ENCODE results near the gene NGDN.

Gene NGDN

DNA sequence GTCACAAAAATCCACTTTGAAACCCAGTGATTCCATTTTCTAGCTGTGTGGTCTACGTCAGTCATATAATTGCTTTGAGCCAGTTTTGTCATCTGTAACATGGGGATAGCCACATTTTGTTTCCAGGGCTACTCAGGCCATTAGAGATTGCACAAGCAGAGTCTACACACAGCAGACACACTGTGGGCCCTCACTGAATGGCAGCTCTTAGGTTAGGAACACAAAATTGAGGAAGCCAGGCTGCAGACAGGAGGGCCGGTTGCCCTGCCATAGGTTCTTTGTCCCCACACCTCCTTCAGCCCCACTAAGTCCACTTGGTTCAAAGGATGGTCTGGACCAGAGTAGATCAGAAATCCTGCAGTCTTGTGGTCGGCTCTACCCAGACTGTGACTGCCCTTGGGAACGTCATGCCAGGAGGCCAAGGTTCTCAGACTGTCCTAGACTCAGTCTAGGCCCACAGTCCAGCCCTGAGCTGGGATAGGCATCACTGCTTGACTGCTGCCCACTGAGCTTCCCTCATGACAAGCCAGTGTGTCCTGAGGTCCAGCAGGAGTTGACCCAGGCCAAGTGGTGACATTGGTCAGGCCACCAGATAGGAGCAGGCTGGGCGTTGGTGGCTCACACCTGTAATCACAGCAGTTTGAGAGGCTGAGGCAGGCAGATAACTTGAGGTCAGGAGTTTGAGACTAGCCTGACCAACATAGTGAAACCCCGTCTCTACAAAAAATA lies 30.2 kb upstream of the NGDN start:
- DNase-seq (ENCODE audit: low spot score) (no peak), ATAC-seq (ENCODE audit: low read depth) (no peak)
- no peaks in the 10 kb centered on the region for H3K27me3 ChIP-seq (ENCODE audit: insufficient read depth, poor library complexity, severe bottlenecking)
- no peaks in the 10 kb centered on the region for H3K9me3 ChIP-seq (ENCODE audit: severe bottlenecking)
- TF ChIP-seq, protein P1, sequence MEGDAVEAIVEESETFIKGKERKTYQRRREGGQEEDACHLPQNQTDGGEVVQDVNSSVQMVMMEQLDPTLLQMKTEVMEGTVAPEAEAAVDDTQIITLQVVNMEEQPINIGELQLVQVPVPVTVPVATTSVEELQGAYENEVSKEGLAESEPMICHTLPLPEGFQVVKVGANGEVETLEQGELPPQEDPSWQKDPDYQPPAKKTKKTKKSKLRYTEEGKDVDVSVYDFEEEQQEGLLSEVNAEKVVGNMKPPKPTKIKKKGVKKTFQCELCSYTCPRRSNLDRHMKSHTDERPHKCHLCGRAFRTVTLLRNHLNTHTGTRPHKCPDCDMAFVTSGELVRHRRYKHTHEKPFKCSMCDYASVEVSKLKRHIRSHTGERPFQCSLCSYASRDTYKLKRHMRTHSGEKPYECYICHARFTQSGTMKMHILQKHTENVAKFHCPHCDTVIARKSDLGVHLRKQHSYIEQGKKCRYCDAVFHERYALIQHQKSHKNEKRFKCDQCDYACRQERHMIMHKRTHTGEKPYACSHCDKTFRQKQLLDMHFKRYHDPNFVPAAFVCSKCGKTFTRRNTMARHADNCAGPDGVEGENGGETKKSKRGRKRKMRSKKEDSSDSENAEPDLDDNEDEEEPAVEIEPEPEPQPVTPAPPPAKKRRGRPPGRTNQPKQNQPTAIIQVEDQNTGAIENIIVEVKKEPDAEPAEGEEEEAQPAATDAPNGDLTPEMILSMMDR (IDR thresholded peaks at IDR 0.05; ENCODE audit: poor library complexity, severe bottlenecking), result no peak
- no peaks in the 10 kb centered on the region for H3K4me1 ChIP-seq (ENCODE audit: insufficient read depth, poor library complexity, severe bottlenecking)
- H3K4me3 ChIP-seq (ENCODE audit: severe bottlenecking), result no peak overlapping the region
- H3K36me3 ChIP-seq (ENCODE audit: low read depth), result no peaks in the 10 kb centered on the region
- H3K27ac ChIP-seq (ENCODE audit: poor library complexity, severe bottlenecking), result no peak overlapping the region

DNA sequence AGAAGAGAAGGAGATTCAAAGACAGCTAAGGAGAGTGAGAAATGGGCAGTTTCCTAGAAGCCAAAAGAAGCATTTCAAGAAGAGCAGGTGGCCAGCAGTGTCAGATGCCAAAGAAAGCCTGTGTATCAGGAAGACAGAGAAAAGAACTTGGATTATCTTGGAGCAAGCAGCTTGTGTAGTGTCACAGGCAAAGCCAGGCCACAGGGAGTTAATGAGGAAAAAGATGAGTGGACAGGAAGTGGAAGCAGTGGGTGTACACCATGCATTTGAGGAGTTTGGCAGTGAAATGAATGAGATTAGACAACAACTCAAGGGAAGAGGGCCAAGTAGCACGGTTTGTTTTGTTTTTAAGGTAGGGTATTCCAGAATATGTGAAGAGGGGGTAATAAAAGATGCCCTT lies 28.4 kb upstream of the NGDN start:
- DNase-seq (ENCODE audit: low spot score) (no peak), ATAC-seq (ENCODE audit: low read depth) (no peak)
- TF ChIP-seq, protein P1 (IDR thresholded peaks at IDR 0.05; ENCODE audit: poor library complexity, severe bottlenecking), result no peak
- H3K4me1 ChIP-seq (ENCODE audit: insufficient read depth, poor library complexity, severe bottlenecking), result no peaks in the 10 kb centered on the region
- H3K27ac ChIP-seq (ENCODE audit: poor library complexity, severe bottlenecking), result no peak overlapping the region
- no peak overlapping the region for H3K4me3 ChIP-seq (ENCODE audit: severe bottlenecking)
- H3K27me3 ChIP-seq (ENCODE audit: insufficient read depth, poor library complexity, severe bottlenecking), result no peaks in the 10 kb centered on the region
- no peaks in the 10 kb centered on the region for H3K36me3 ChIP-seq (ENCODE audit: low read depth)
- H3K9me3 ChIP-seq (ENCODE audit: severe bottlenecking), result no peaks in the 10 kb centered on the region

DNA sequence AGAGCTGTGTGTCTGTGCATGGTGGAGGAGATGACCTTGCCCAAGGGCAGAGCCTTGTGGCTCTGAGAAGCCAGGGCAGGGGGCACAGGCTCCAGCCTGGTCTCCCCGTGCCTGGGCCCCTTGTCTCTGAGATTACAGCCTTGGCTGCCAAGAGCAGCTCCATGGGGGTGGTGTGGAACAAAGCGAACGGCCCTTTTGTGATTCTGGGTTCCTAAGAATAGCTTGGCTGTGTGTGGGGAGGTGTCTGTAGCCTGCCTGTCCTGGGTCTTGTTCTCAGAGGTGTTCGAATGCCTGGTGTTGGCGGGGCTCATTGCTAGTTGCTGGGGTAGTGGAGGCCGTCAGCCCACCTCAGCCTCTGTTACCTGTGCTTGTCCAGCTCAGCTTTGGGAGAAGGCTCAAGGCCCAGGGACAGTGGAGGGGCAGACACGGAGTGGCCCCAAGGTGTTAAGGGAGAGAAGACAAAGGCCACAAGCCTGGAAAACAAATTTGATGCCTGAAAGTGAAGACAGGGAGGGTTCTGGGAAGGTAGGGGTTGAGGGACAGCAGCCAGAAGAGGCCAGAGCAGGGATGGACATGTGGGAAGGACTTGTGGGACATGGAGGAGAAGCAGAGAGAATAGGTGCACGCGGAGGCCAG lies 26.7 kb upstream of the NGDN start:
- Histone ChIP-seq H3K9me3 (ENCODE audit: severe bottlenecking) (no peaks in the 10 kb centered on the region), H3K4me3 (ENCODE audit: severe bottlenecking) (no peak overlapping the region), H3K36me3 (ENCODE audit: low read depth) (no peaks in the 10 kb centered on the region), H3K27me3 (ENCODE audit: insufficient read depth, poor library complexity, severe bottlenecking) (no peaks in the 10 kb centered on the region), H3K4me1 (ENCODE audit: insufficient read depth, poor library complexity, severe bottlenecking) (no peaks in the 10 kb centered on the region), H3K27ac (ENCODE audit: poor library complexity, severe bottlenecking) (no peak overlapping the region)
- TF ChIP-seq, protein P1 (IDR thresholded peaks at IDR 0.05; ENCODE audit: poor library complexity, severe bottlenecking), result no peak
- DNase-seq (ENCODE audit: low spot score) (no peak), ATAC-seq (ENCODE audit: low read depth) (no peak)

DNA sequence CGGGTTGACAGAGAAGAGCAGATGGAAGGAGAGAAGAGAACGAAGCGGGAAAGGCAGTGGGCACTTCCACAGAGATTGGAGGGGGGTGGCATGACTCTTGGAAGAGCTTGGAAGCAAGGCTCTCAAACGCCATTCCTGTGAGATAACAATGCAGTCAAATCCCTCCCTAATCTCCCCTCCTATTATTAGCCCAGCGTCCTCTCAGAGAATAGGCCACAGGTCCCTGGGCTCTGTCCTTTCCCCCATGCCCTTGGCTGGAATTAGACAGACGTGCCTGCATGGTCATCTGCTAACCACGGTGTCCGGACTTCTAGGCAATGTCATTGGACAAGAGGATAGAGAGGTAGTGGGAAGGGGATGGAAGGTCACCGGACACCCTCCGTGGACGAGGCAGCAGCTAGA lies 26.1 kb upstream of the NGDN start:
- Histone ChIP-seq H3K9me3 (ENCODE audit: severe bottlenecking) (no peaks in the 10 kb centered on the region), H3K4me1 (ENCODE audit: insufficient read depth, poor library complexity, severe bottlenecking) (no peaks in the 10 kb centered on the region), H3K27ac (ENCODE audit: poor library complexity, severe bottlenecking) (no peak overlapping the region), H3K36me3 (ENCODE audit: low read depth) (no peaks in the 10 kb centered on the region), H3K27me3 (ENCODE audit: insufficient read depth, poor library complexity, severe bottlenecking) (no peaks in the 10 kb centered on the region), H3K4me3 (ENCODE audit: severe bottlenecking) (no peak overlapping the region)
- TF ChIP-seq, protein P1 (IDR thresholded peaks at IDR 0.05; ENCODE audit: poor library complexity, severe bottlenecking), result no peak
- ATAC-seq (ENCODE audit: low read depth) (no peak), DNase-seq (ENCODE audit: low spot score) (no peak)

DNA sequence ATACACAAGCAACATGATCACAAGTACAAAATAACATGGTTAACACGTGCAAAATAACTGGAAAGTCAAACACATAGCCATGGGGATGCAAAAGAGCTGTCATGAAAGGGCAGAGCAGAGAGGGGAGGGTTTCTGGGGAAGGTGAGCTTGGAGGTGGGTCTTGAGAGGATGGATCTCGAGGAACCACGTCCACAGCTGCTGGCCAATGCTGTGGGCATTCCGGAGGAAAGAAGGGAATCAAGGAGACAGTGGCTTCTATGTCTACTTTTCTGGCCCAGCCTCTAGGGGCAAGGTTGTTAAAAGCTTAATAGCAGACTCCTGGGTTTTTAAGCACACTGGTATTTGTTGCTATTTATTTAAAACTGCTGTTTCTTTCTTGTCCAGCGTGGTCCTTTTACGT lies 25.6 kb upstream of the NGDN start:
- H3K36me3 ChIP-seq (ENCODE audit: low read depth), result no peaks in the 10 kb centered on the region
- ATAC-seq (ENCODE audit: low read depth) (no peak), DNase-seq (ENCODE audit: low spot score) (no peak)
- H3K27ac ChIP-seq (ENCODE audit: poor library complexity, severe bottlenecking), result no peak overlapping the region
- H3K4me3 ChIP-seq (ENCODE audit: severe bottlenecking), result no peak overlapping the region
- no peaks in the 10 kb centered on the region for H3K4me1 ChIP-seq (ENCODE audit: insufficient read depth, poor library complexity, severe bottlenecking)
- TF ChIP-seq, protein P1 (IDR thresholded peaks at IDR 0.05; ENCODE audit: poor library complexity, severe bottlenecking), result no peak
- no peaks in the 10 kb centered on the region for H3K9me3 ChIP-seq (ENCODE audit: severe bottlenecking)
- H3K27me3 ChIP-seq (ENCODE audit: insufficient read depth, poor library complexity, severe bottlenecking), result no peaks in the 10 kb centered on the region

Data from RWPE2 (cell line).